K562 (cell line): ENCODE measurements around the gene CNNM2. TPM values are rescaled to one million over a fixed set of nuclear protein-coding genes. Genes with fewer than 3 reads are reported as not detected.
A peak's percentile ranks its signal among the peaks of the same experiment; 100 is the strongest.

Source experiments
- ATAC-seq: fragments of 200-7000 bp; cut with Tn5 transposase; 3 replicates; pipeline ENCODE4 v1.9.1; 2020; ENCODE audit warnings: moderate library complexity
- BruUV-seq: library from RNA; stranded (reverse); fragments of 400-500 nt; replicated peaks from 2 replicates; lab custom pipeline; 2021; lab: Mats Ljungman, UMichigan
- CTCF ChIA-PET: fragments of 300-600 bp; formaldehyde crosslinking; extraction: SDS; loops from one replicate; lab custom pipeline; 2021; ENCODE audit warnings: low intra/inter-chr PET ratio; lab: Yijun Ruan, JAX
- POLR2A ChIA-PET: fragments of 300-600, 350-650 bp; sonication (Branson Sonifier 250); formaldehyde crosslinking; extraction: SDS; loops from one replicate; lab custom pipeline; 2021; ENCODE audit warnings: antibody characterized with exemption, inconsistent platforms; lab: Yijun Ruan, JAX
- DNase-seq, 4 experiments: peaks; one replicate each; pipeline versions ENCODE4 v3.0.0 to v3.0.0-alpha.2; 2011 to 2018; ENCODE audit warnings: low spot score in 3 of 4, mixed read lengths in 3 of 4; ENCODE audit errors: extremely low read depth in 1 of 4
- FAIRE-seq: peaks from 2 replicates; lab custom pipeline; 2011; peaks lifted over from hg19 to GRCh38; lab: Jason Lieb, UNC
- H2AFZ ChIP-seq: 2 replicates; pipeline ENCODE4 v1.6.0; 2011; ENCODE audit warnings: low read depth, low read length, control low read depth, inconsistent platforms
- H3K27ac ChIP-seq: fragments of 200-600 bp; 3 replicates; pipeline ENCODE4 v1.8.0; 2011; ENCODE audit warnings: low read depth, mild to moderate bottlenecking, control low read depth, inconsistent platforms, low read length, moderate library complexity, mixed read lengths; ENCODE audit errors: extremely low read depth
- H3K27me3 ChIP-seq, 2 experiments: fragments of 300-600 bp in 1 of 2; 2 replicates in 1 of 2; 3 replicates in 1 of 2; pipeline versions ENCODE4 v1.6.0 to v1.8.0; 2011; ENCODE audit warnings: inconsistent platforms in 2 of 2, low read length in 2 of 2, mild to moderate bottlenecking in 1 of 2, mixed read lengths in 1 of 2, moderate library complexity in 1 of 2; ENCODE audit not compliant: control insufficient read depth in 2 of 2, insufficient read depth in 2 of 2
- H3K36me3 ChIP-seq: fragments of 300-600 bp; 3 replicates; pipeline ENCODE4 v1.8.0; 2011; ENCODE audit warnings: mild to moderate bottlenecking, low read length, inconsistent platforms; ENCODE audit not compliant: control insufficient read depth, insufficient read depth
- H3K4me1 ChIP-seq, 2 experiments: fragments of 200-600 bp in 1 of 2; replicated peaks in 1 of 2; 2 replicates in 1 of 2; 3 replicates in 1 of 2; pipeline versions ENCODE4 v1.5.1 to v1.8.0; 2011; ENCODE audit warnings: inconsistent platforms in 2 of 2, low read length in 2 of 2, mild to moderate bottlenecking in 1 of 2, mixed read lengths in 1 of 2, moderate library complexity in 1 of 2; ENCODE audit not compliant: control insufficient read depth in 2 of 2, insufficient read depth in 2 of 2
- H3K4me2 ChIP-seq: 2 replicates; pipeline ENCODE4 v1.6.1; 2011; ENCODE audit warnings: low read length, control low read depth, inconsistent platforms, mixed read lengths; ENCODE audit not compliant: insufficient read depth
- H3K4me3 ChIP-seq: fragments of 200-600 bp; sonication (generic), shearing (Covaris generic); 2 replicates; pipeline ENCODE4 v1.5.1; 2016; ENCODE audit warnings: control low read depth, inconsistent platforms
- H3K79me2 ChIP-seq: fragments of 200-600 bp; 3 replicates; pipeline ENCODE4 v1.8.0; 2011; ENCODE audit warnings: low read length, inconsistent platforms; ENCODE audit not compliant: control insufficient read depth, insufficient read depth
- H3K9ac ChIP-seq, 2 experiments: 2 replicates each; pipeline versions ENCODE4 v1.6.0 to v1.6.1; 2011; ENCODE audit warnings: low read depth in 2 of 2, low read length in 2 of 2, control low read depth in 1 of 2, inconsistent platforms in 1 of 2, mild to moderate bottlenecking in 1 of 2, mixed read lengths in 1 of 2; ENCODE audit not compliant: insufficient read depth in 1 of 2
- H3K9me1 ChIP-seq: one replicate; pipeline ENCODE4 v1.6.0; 2011; ENCODE audit warnings: inconsistent platforms, mild to moderate bottlenecking, low read length, moderate library complexity; ENCODE audit not compliant: control insufficient read depth, insufficient read depth
- H3K9me3 ChIP-seq: replicated peaks from 2 replicates; pipeline ENCODE4 v1.5.1; 2011; ENCODE audit warnings: low read depth, low read length, inconsistent platforms; ENCODE audit not compliant: control insufficient read depth, insufficient read depth
- H4K20me1 ChIP-seq: replicated peaks from 2 replicates; pipeline ENCODE4 v1.6.1; 2011; ENCODE audit warnings: low read length, inconsistent platforms, mixed read lengths; ENCODE audit not compliant: control insufficient read depth, insufficient read depth
- MAFK ChIP-seq: IDR thresholded peaks from 2 replicates; pipeline ENCODE4 v1.6.1; 2011; ENCODE audit warnings: low read length, improper control_type of control experiment
- POLR2A ChIP-seq: fragments of 450-650 bp; conservative IDR thresholded peaks from 2 replicates; pipeline ENCODE4 v1.6.1; 2016
- RBM25 ChIP-seq: fragments of 200-400 bp; formaldehyde crosslinking; IDR thresholded peaks from 2 replicates; pipeline ENCODE4 v1.6.1; 2018; ENCODE audit warnings: low read length, low read depth, moderate library complexity; ENCODE audit not compliant: severe bottlenecking
- RNF2 ChIP-seq: sonication (generic); IDR thresholded peaks from 2 replicates; pipeline ENCODE4 v1.6.1; 2016
- ZC3H11A ChIP-seq: IDR thresholded peaks from 2 replicates; pipeline ENCODE4 v1.6.1; 2012; ENCODE audit warnings: low read depth, low read length, improper control_type of control experiment
- ZNF121 ChIP-seq: sonication (generic); formaldehyde crosslinking; conservative IDR thresholded peaks from 2 replicates; pipeline ENCODE4 v1.8.0; 2022; ENCODE audit warnings: missing genetic modification reagents
- ZNF436 ChIP-seq: fragments of 250-450, 450-650 bp; sonication (Bioruptor Pico); formaldehyde crosslinking; IDR thresholded peaks from 2 replicates; pipeline ENCODE4 v1.7.0; 2020; ENCODE audit warnings: mild to moderate bottlenecking
- ZNF699 ChIP-seq: fragments of 250-450 bp; sonication (Bioruptor Pico); IDR thresholded peaks from 2 replicates; pipeline ENCODE4 v1.8.0; 2021; ENCODE audit warnings: mild to moderate bottlenecking, moderate library complexity; ENCODE audit not compliant: insufficient replicate concordance
- WGBS: fragments of 100-300 bp; shearing (Covaris generic); methylation state at CpG from one replicate; pipeline ENCODE4 v1.1.6; 2016; ENCODE audit warnings: low coverage, mixed read lengths; ENCODE audit not compliant: insufficient coverage; ENCODE audit errors: missing lambda C conversion rate; 5-methylcytosine and 5-hydroxymethylcytosine counted together
- in situ Hi-C: fragments of 300-500 bp; cut with MboI; formaldehyde crosslinking; loops from 4 replicates; pipeline ENCODE4 v1.15.0; 2018; ENCODE audit warnings: inconsistent platforms, mixed read lengths
- intact Hi-C: fragments of 100-400 bp; cut with micrococcal nuclease; formaldehyde crosslinking; loops from 2 replicates; pipeline ENCODE4 v1.14.2; 2022
- polyA plus RNA-seq, 8 experiments: library from polyadenylated mRNA; depleted of rRNA in 4 of 8; stranded (reverse) in 5 of 8; unstranded in 3 of 8; fragments of >200 nt; fragmentation: Nextera tagmentation in 2 of 8; fragmentation: Illumina TruSeq in 1 of 8; extraction: Ambion mirVana in 2 of 8; extraction: Trizol in 1 of 8; gene quantifications; 2 replicates each; pipeline versions ENCODE4 v1.2.1 to v1.2.3, GENCODE V29; 2011 to 2014; ENCODE audit warnings: inconsistent platforms in 1 of 8, missing spikeins in 1 of 8
- total RNA-seq, 7 experiments: library from RNA; depleted of rRNA in 6 of 7; stranded (reverse); fragments of >200 nt in 6 of 7; fragmentation: Illumina TruSeq in 2 of 7; extraction: Trizol in 2 of 7; gene quantifications; 2 replicates each; pipeline versions ENCODE4 v1.2.1 to v1.2.3, GENCODE V29; 2011 to 2021; ENCODE audit warnings: low replicate concordance in 1 of 7
- TF ChIP-seq, protein P1 (sequence below): sonication (generic); formaldehyde crosslinking; IDR thresholded peaks from 2 replicates; pipeline ENCODE4 v1.8.1; 2022; ENCODE audit warnings: missing genetic modification reagents

CNNM2 gene
- total and polyA plus RNA-seq, 9 of the 15 experiments (the other 6 are each of a cell fraction or from before 2014, with no cell fraction given): 0.21 to 5.0 (median 1.3) TPM

DNA sequence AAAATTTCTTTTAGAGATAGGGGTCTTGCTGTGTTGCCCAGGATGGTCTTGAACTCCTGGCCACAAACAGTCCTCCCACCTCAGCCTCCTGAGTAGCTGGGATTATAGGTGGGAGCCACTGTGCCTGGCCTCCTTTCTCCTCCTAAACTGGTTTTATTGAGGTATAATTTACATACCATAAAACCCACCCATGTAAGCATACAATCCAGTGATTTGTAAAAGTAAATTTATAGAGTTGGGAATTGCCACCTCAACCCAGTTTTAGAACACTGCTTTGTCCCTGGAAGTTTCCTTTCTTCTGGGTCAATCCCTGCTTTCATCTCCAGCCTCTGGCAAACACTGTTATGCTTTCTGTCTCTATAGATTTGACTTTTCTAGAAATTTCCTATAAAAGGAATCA lies 49.0 kb downstream of the CNNM2 start (continued):
- TF ChIP-seq MAFK (no peak), ZC3H11A (no peak), RNF2 (no peak)
- TF ChIP-seq, protein P1, sequence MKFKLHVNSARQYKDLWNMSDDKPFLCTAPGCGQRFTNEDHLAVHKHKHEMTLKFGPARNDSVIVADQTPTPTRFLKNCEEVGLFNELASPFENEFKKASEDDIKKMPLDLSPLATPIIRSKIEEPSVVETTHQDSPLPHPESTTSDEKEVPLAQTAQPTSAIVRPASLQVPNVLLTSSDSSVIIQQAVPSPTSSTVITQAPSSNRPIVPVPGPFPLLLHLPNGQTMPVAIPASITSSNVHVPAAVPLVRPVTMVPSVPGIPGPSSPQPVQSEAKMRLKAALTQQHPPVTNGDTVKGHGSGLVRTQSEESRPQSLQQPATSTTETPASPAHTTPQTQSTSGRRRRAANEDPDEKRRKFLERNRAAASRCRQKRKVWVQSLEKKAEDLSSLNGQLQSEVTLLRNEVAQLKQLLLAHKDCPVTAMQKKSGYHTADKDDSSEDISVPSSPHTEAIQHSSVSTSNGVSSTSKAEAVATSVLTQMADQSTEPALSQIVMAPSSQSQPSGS (CRISPR knock-in tag): no peak

DNA sequence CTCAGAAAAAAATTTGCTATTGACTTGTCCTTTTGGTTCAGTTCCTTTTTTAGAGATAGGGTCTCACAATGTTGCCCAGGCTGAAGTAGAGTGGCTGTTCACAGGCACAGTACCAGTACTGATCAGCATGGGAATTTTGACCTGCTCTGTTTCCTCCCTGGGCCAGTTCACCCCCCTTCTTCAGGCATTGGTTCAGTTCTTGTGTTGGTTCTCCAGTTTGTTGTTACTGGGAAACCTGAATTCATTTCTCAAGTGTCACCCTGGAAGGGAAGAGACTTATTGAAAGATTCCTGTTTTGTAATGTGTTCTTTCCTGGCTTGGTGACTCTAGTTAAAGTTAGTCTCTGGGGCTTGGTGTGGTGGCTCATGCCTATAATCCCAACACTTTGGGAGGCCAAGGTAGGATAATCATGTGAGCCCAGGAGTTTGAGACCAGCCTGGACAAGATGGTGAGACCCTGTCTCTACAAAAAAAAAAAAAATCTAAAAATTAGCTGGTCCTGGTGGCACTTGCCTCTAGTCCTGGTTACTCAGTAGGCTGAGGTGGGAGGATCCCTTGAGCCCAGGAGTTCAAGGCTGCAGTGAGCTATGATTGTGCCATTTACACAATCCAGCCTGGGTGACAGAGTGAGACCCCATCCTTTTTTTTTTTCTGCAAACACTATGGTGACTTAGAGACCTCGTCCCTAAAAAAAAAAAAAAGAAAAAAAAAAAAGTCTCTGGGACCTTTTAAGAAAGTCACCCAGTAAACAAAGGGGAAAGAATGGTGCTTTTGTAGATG lies 52.7 kb downstream of the CNNM2 start:
- H3K4me2 ChIP-seq: no peak overlapping the region
- intact Hi-C loops (no loop called here), in situ Hi-C loops (no loop called here)
- ATAC-seq (no peak), FAIRE-seq (no peak), DNase-seq (no peak)
- H3K36me3 ChIP-seq: no peaks in the 10 kb centered on the region
- H3K27me3 ChIP-seq: no peaks in the 10 kb centered on the region
- BruUV-seq: no TSS peak
- no peak overlapping the region for H3K27ac ChIP-seq
- ChIA-PET POLR2A (no interaction called here), CTCF (no interaction called here)
- no peak for TF ChIP-seq ZNF436 (CRISPR knock-in tag)
- TF ChIP-seq ZNF699 (CRISPR knock-in tag): no peak
- TF ChIP-seq RBM25: peak; percentile 60
- TF ChIP-seq POLR2A: no peak
- TF ChIP-seq ZNF121 (CRISPR knock-in tag): peak; percentile 91
- H3K79me2 ChIP-seq: no peaks in the 10 kb centered on the region
- no CpG with 5 or more reads among the region's 1 CpG for WGBS
- no peak overlapping the region for H3K9ac ChIP-seq
- H3K4me3 ChIP-seq: no peak overlapping the region
- no peaks in the 10 kb centered on the region for H3K9me3 ChIP-seq
- no peaks in the 10 kb centered on the region for H3K9me1 ChIP-seq
- H4K20me1 ChIP-seq: no peaks in the 10 kb centered on the region
- H3K4me1 ChIP-seq: peaks cover 0 to 4% of the 10 kb centered on the region in 2 experiments; a peak in 2 of 5 replicates
- no peak overlapping the region for H2AFZ ChIP-seq
